ENCODE data around the gene SLC35F3. TPM values are rescaled to one million over a fixed set of nuclear protein-coding genes. Genes with fewer than 3 reads are reported as not detected.

The SLC35F3 gene
- total and polyA plus RNA-seq, 2 experiments from 2014 or later: 1.0 to 3.2 TPM

GRCh38 chr1:234309598-234310459 lies 405.4 kb downstream of the SLC35F3 start:
- Histone ChIP-seq H3K9me2 (ENCODE audit: insufficient read depth) (0 out of 2 replicates have a peak, but pooled peaks cover 3% of the 10 kb centered on the region), H3K4me3 (no peak overlapping the region), H3K36me3 (ENCODE audit: insufficient read depth) (no peaks in the 10 kb centered on the region), H4K20me1 (replicated peaks; ENCODE audit: insufficient read depth) (no peaks in the 10 kb centered on the region), H3K79me2 (replicated peaks; ENCODE audit: insufficient read depth) (no peaks in the 10 kb centered on the region), H3K27ac (ENCODE audit: low read depth) (no peak overlapping the region), H3K27me3 (ENCODE audit: insufficient read depth) (no peaks in the 10 kb centered on the region), H2AFZ (peak overlapping the region; percentile 70), H3F3A (replicated peaks; ENCODE audit: low read depth) (no peaks in the 10 kb centered on the region), H3K4me1 (ENCODE audit: insufficient read depth) (peaks cover 5% of the 10 kb centered on the region), H3K4me2 (no peak overlapping the region; the same call in 1 of the 2 replicates)
- H3K36me3 Mint-ChIP-seq (ENCODE audit: low read depth): no peaks in the 10 kb centered on the region
- no peak overlapping the region for H3K27ac Mint-ChIP-seq
- peak; percentile 88 for DNase-seq (ENCODE audit: low spot score)
- peaks cover 10% of the 10 kb centered on the region for H3K27me3 Mint-ChIP-seq (ENCODE audit: insufficient read depth, low read depth, poor library complexity)
- H3K4me3 Mint-ChIP-seq: no peak overlapping the region
- H3K4me1 Mint-ChIP-seq: peaks cover 20% of the 10 kb centered on the region
- no peaks in the 10 kb centered on the region; the same call in 2 of the 3 replicates for H3K9me3 Mint-ChIP-seq
- ATAC-seq: peak; percentile 97
- TF ChIP-seq EZH2 (IDR thresholded peaks at IDR 0.05; ENCODE audit: low read depth, unreplicated experiment): no peak
- TF ChIP-seq, protein P1, sequence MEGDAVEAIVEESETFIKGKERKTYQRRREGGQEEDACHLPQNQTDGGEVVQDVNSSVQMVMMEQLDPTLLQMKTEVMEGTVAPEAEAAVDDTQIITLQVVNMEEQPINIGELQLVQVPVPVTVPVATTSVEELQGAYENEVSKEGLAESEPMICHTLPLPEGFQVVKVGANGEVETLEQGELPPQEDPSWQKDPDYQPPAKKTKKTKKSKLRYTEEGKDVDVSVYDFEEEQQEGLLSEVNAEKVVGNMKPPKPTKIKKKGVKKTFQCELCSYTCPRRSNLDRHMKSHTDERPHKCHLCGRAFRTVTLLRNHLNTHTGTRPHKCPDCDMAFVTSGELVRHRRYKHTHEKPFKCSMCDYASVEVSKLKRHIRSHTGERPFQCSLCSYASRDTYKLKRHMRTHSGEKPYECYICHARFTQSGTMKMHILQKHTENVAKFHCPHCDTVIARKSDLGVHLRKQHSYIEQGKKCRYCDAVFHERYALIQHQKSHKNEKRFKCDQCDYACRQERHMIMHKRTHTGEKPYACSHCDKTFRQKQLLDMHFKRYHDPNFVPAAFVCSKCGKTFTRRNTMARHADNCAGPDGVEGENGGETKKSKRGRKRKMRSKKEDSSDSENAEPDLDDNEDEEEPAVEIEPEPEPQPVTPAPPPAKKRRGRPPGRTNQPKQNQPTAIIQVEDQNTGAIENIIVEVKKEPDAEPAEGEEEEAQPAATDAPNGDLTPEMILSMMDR (conservative IDR thresholded peaks at IDR 0.05; ENCODE audit: low read depth in 2 of 2): peak; percentile 90
- peak; percentile 78 for TF ChIP-seq CREB1 (CRISPR knock-in tag; IDR thresholded peaks at IDR 0.05; ENCODE audit: low read depth)

GRCh38 chr1:234310460-234310817 lies 406.0 kb downstream of the SLC35F3 start:
- Histone ChIP-seq H3K4me1 (ENCODE audit: insufficient read depth) (peaks cover 5% of the 10 kb centered on the region), H3K27ac (ENCODE audit: low read depth) (no peak overlapping the region), H3K79me2 (replicated peaks; ENCODE audit: insufficient read depth) (no peaks in the 10 kb centered on the region), H3K27me3 (ENCODE audit: insufficient read depth) (no peaks in the 10 kb centered on the region), H3K4me3 (no peak overlapping the region), H3K9me2 (ENCODE audit: insufficient read depth) (0 out of 2 replicates have a peak, but pooled peaks cover 3% of the 10 kb centered on the region), H3K4me2 (no peak overlapping the region; the same call in 1 of the 2 replicates), H3K36me3 (ENCODE audit: insufficient read depth) (no peaks in the 10 kb centered on the region), H3F3A (replicated peaks; ENCODE audit: low read depth) (no peaks in the 10 kb centered on the region), H4K20me1 (replicated peaks; ENCODE audit: insufficient read depth) (no peaks in the 10 kb centered on the region), H2AFZ (no peak overlapping the region)
- no peak overlapping the region for H3K4me3 Mint-ChIP-seq
- DNase-seq (ENCODE audit: low spot score) (no peak), ATAC-seq (no peak)
- H3K27ac Mint-ChIP-seq: no peak overlapping the region
- no peaks in the 10 kb centered on the region for H3K36me3 Mint-ChIP-seq (ENCODE audit: low read depth)
- H3K4me1 Mint-ChIP-seq: peaks cover 20% of the 10 kb centered on the region
- H3K27me3 Mint-ChIP-seq (ENCODE audit: insufficient read depth, low read depth, poor library complexity): peaks cover 10% of the 10 kb centered on the region
- no peaks in the 10 kb centered on the region; the same call in 2 of the 3 replicates for H3K9me3 Mint-ChIP-seq
- TF ChIP-seq JUNB (IDR thresholded peaks at IDR 0.05; ENCODE audit: unreplicated experiment) (no peak), CREB1 (CRISPR knock-in tag; IDR thresholded peaks at IDR 0.05; ENCODE audit: low read depth) (no peak), ZNF331 (CRISPR knock-in tag; IDR thresholded peaks at IDR 0.05; ENCODE audit: low read depth) (no peak)
- TF ChIP-seq, protein P1 (conservative IDR thresholded peaks at IDR 0.05; ENCODE audit: low read depth in 2 of 2): no peak
- TF ChIP-seq, protein P2, sequence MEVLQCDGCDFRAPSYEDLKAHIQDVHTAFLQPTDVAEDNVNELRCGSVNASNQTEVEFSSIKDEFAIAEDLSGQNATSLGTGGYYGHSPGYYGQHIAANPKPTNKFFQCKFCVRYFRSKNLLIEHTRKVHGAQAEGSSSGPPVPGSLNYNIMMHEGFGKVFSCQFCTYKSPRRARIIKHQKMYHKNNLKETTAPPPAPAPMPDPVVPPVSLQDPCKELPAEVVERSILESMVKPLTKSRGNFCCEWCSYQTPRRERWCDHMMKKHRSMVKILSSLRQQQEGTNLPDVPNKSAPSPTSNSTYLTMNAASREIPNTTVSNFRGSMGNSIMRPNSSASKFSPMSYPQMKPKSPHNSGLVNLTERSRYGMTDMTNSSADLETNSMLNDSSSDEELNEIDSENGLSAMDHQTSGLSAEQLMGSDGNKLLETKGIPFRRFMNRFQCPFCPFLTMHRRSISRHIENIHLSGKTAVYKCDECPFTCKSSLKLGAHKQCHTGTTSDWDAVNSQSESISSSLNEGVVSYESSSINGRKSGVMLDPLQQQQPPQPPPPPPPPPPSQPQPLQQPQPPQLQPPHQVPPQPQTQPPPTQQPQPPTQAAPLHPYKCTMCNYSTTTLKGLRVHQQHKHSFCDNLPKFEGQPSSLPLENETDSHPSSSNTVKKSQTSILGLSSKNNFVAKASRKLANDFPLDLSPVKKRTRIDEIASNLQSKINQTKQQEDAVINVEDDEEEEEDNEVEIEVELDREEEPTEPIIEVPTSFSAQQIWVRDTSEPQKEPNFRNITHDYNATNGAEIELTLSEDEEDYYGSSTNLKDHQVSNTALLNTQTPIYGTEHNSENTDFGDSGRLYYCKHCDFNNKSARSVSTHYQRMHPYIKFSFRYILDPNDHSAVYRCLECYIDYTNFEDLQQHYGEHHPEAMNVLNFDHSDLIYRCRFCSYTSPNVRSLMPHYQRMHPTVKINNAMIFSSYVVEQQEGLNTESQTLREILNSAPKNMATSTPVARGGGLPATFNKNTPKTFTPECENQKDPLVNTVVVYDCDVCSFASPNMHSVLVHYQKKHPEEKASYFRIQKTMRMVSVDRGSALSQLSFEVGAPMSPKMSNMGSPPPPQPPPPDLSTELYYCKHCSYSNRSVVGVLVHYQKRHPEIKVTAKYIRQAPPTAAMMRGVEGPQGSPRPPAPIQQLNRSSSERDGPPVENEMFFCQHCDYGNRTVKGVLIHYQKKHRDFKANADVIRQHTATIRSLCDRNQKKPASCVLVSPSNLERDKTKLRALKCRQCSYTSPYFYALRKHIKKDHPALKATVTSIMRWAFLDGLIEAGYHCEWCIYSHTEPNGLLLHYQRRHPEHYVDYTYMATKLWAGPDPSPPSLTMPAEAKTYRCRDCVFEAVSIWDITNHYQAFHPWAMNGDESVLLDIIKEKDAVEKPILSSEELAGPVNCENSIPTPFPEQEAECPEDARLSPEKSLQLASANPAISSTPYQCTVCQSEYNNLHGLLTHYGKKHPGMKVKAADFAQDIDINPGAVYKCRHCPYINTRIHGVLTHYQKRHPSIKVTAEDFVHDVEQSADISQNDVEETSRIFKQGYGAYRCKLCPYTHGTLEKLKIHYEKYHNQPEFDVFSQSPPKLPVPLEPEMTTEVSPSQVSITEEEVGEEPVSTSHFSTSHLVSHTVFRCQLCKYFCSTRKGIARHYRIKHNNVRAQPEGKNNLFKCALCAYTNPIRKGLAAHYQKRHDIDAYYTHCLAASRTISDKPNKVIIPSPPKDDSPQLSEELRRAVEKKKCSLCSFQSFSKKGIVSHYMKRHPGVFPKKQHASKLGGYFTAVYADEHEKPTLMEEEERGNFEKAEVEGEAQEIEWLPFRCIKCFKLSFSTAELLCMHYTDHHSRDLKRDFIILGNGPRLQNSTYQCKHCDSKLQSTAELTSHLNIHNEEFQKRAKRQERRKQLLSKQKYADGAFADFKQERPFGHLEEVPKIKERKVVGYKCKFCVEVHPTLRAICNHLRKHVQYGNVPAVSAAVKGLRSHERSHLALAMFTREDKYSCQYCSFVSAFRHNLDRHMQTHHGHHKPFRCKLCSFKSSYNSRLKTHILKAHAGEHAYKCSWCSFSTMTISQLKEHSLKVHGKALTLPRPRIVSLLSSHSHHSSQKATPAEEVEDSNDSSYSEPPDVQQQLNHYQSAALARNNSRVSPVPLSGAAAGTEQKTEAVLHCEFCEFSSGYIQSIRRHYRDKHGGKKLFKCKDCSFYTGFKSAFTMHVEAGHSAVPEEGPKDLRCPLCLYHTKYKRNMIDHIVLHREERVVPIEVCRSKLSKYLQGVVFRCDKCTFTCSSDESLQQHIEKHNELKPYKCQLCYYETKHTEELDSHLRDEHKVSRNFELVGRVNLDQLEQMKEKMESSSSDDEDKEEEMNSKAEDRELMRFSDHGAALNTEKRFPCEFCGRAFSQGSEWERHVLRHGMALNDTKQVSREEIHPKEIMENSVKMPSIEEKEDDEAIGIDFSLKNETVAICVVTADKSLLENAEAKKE (CRISPR knock-in tag; IDR thresholded peaks at IDR 0.05): no peak
